ENCODE measurements around the gene ZNF467. TPM values are rescaled to one million over a fixed set of nuclear protein-coding genes. Genes with fewer than 3 reads are reported as not detected.
A peak's percentile ranks its signal among the peaks of the same experiment; 100 is the strongest.

The ZNF467 gene
- total RNA-seq, 1 donor from 2014 or later = 0.17 TPM

- H3K9me3 Mint-ChIP-seq = no peaks in the 10 kb centered on the region
- H3K9ac ChIP-seq = no peak overlapping the region
- H3K27me3 Mint-ChIP-seq (ENCODE audit: insufficient read depth, low read depth) = peaks cover 3% of the 10 kb centered on the region
- no peaks in the 10 kb centered on the region for H3K27me3 ChIP-seq
- no peak overlapping the region for H3K4me3 Mint-ChIP-seq
- no peak for DNase-seq (ENCODE audit: low spot score)
- H3K4me1 ChIP-seq = peaks cover 5% of the 10 kb centered on the region
- H3K4me1 Mint-ChIP-seq = peaks cover 3% of the 10 kb centered on the region
- H3K4me2 ChIP-seq = no peak overlapping the region
- H3K27ac ChIP-seq = no peak overlapping the region
- H3F3A ChIP-seq (ENCODE audit: low read depth) = no peaks in the 10 kb centered on the region
- peak overlapping the region; percentile 79 for H3K27ac Mint-ChIP-seq
- H4K20me1 ChIP-seq (ENCODE audit: low read depth) = no peaks in the 10 kb centered on the region
- no peaks in the 10 kb centered on the region for H3K9me3 ChIP-seq (ENCODE audit: low read depth)
- H3K36me3 ChIP-seq = no peaks in the 10 kb centered on the region
- no peak overlapping the region for H2AFZ ChIP-seq (replicated peaks)
- no peaks in the 10 kb centered on the region for H3K79me2 ChIP-seq (ENCODE audit: low read depth)
- TF ChIP-seq, protein P1, sequence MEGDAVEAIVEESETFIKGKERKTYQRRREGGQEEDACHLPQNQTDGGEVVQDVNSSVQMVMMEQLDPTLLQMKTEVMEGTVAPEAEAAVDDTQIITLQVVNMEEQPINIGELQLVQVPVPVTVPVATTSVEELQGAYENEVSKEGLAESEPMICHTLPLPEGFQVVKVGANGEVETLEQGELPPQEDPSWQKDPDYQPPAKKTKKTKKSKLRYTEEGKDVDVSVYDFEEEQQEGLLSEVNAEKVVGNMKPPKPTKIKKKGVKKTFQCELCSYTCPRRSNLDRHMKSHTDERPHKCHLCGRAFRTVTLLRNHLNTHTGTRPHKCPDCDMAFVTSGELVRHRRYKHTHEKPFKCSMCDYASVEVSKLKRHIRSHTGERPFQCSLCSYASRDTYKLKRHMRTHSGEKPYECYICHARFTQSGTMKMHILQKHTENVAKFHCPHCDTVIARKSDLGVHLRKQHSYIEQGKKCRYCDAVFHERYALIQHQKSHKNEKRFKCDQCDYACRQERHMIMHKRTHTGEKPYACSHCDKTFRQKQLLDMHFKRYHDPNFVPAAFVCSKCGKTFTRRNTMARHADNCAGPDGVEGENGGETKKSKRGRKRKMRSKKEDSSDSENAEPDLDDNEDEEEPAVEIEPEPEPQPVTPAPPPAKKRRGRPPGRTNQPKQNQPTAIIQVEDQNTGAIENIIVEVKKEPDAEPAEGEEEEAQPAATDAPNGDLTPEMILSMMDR (IDR thresholded peaks at IDR 0.05) = no peak
- TF ChIP-seq EZH2phosphoT487 (IDR thresholded peaks at IDR 0.05) (no peak), EZH2 (IDR thresholded peaks at IDR 0.05) (no peak)
- H3K4me3 ChIP-seq = no peak overlapping the region
- no peaks in the 10 kb centered on the region for H3K36me3 Mint-ChIP-seq
These were observed 41.7 kb upstream of the ZNF467 start for GRCh38 chr7:149815121-149815520.

- H3K4me3 ChIP-seq = no peak overlapping the region
- no peak overlapping the region for H3K9ac ChIP-seq
- H3K9me3 ChIP-seq (ENCODE audit: low read depth) = no peaks in the 10 kb centered on the region
- no peaks in the 10 kb centered on the region for H3K36me3 Mint-ChIP-seq
- no peaks in the 10 kb centered on the region for H3K27me3 ChIP-seq
- H3K9me3 Mint-ChIP-seq = no peaks in the 10 kb centered on the region
- H3K27ac ChIP-seq = no peak overlapping the region
- TF ChIP-seq EZH2 (IDR thresholded peaks at IDR 0.05) = no peak
- TF ChIP-seq, protein P1 (IDR thresholded peaks at IDR 0.05) = no peak
- TF ChIP-seq EZH2phosphoT487 (IDR thresholded peaks at IDR 0.05) = no peak
- no peak overlapping the region for H2AFZ ChIP-seq (replicated peaks)
- peaks cover 3% of the 10 kb centered on the region for H3K27me3 Mint-ChIP-seq (ENCODE audit: insufficient read depth, low read depth)
- no peaks in the 10 kb centered on the region for H3K36me3 ChIP-seq
- H3F3A ChIP-seq (ENCODE audit: low read depth) = no peaks in the 10 kb centered on the region
- H4K20me1 ChIP-seq (ENCODE audit: low read depth) = no peaks in the 10 kb centered on the region
- H3K4me2 ChIP-seq = no peak overlapping the region
- H3K4me1 Mint-ChIP-seq = peaks cover 3% of the 10 kb centered on the region
- H3K27ac Mint-ChIP-seq = no peak overlapping the region
- DNase-seq (ENCODE audit: low spot score) = no peak
- H3K4me3 Mint-ChIP-seq = no peak overlapping the region
- H3K79me2 ChIP-seq (ENCODE audit: low read depth) = no peaks in the 10 kb centered on the region
- peaks cover 5% of the 10 kb centered on the region for H3K4me1 ChIP-seq
These were observed 41.1 kb upstream of the ZNF467 start for GRCh38 chr7:149814494-149814893.

DNA sequence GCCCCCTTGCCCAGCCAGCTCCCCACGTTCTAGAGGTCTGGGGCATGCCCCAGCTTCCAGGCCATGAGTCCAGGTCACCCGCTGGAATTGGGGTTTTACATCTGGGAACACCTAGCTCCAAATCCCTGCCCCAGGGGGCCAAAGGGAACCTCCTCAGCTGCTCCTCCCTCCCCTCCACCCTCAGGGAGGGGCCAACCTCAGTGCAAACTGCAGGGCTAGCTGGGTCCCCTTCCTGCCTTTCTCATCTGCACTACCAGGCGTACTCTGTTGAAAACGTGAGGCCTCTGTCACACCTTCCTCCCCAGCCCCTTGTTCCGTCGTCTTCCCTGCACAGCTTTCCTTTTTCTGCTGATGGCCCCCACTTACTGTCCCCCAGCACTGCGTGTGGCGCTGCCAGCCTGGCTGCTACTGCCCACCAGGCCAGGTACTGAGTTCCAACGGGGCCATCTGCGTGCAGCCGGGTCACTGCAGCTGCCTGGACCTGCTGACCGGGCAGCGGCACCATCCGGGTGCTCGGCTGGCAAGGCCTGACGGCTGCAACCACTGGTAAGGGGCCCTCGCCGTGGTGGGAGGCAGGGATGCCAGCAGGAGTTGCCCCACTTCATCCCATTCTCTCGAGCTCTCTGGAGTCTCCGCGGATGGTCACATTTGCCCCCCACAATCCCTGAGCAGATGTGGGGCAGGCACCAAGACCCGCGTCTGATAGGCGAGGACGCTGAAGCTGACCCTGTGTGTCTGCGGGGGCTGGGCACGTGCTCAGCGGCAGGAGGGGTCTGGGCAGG lies 40.1 kb upstream of the ZNF467 start:
- Histone ChIP-seq H3K4me2 (no peak overlapping the region), H4K20me1 (ENCODE audit: low read depth) (no peaks in the 10 kb centered on the region), H3K4me1 (peaks cover 5% of the 10 kb centered on the region), H3K36me3 (no peaks in the 10 kb centered on the region), H3K27me3 (no peaks in the 10 kb centered on the region), H3K9ac (no peak overlapping the region), H3K9me3 (ENCODE audit: low read depth) (no peaks in the 10 kb centered on the region), H3F3A (ENCODE audit: low read depth) (no peaks in the 10 kb centered on the region), H2AFZ (replicated peaks) (no peak overlapping the region), H3K4me3 (no peak overlapping the region), H3K27ac (no peak overlapping the region), H3K79me2 (ENCODE audit: low read depth) (no peaks in the 10 kb centered on the region)
- TF ChIP-seq EZH2 (IDR thresholded peaks at IDR 0.05) = no peak
- no peak for TF ChIP-seq EZH2phosphoT487 (IDR thresholded peaks at IDR 0.05)
- TF ChIP-seq, protein P1 (IDR thresholded peaks at IDR 0.05) = no peak
- H3K4me3 Mint-ChIP-seq = no peak overlapping the region
- no peak for DNase-seq (ENCODE audit: low spot score)
- no peaks in the 10 kb centered on the region for H3K4me1 Mint-ChIP-seq
- H3K27ac Mint-ChIP-seq = no peak overlapping the region
- H3K27me3 Mint-ChIP-seq (ENCODE audit: insufficient read depth, low read depth) = peaks cover 3% of the 10 kb centered on the region
- no peaks in the 10 kb centered on the region for H3K9me3 Mint-ChIP-seq
- H3K36me3 Mint-ChIP-seq = no peaks in the 10 kb centered on the region
